EL (cell line): Measurements from ENCODE around the gene ALX3.
"Not testable (repeated sequence)": the region's sequence is repeated elsewhere in the genome, so short reads cannot be mapped to it uniquely, and the experiment has no call there.

Experiments
- DNase-seq: peaks from one replicate; pipeline ENCODE4 v3.0.0-alpha.2; 2016

Gene ALX3

GRCh38 chr1:110038271-110038670, 32.2 kb downstream of the ALX3 start:
- DNase-seq, result no peak

- peak; percentile 50 for DNase-seq
Measured at GRCh38 chr1:110035236-110035752, 35.2 kb downstream of the ALX3 start.

GRCh38 chr1:110034451-110035235, 35.8 kb downstream of the ALX3 start, which contains the start of gene STRIP1:
TSS of gene STRIP1 (plus strand) at chr1:110034624. CDS start at chr1:110034638, 14 bp downstream.
- peak; percentile 98 for DNase-seq

GRCh38 chr1:110034040-110034450, 36.4 kb downstream of the ALX3 start:
- DNase-seq, result no peak

- no peak for DNase-seq
Measured at GRCh38 chr1:110033421-110033820, 37.1 kb downstream of the ALX3 start.

- no peak for DNase-seq
Measured at GRCh38 chr1:110032327-110032726, 38.1 kb downstream of the ALX3 start.

- DNase-seq, result not testable (repeated sequence)
Measured at GRCh38 chr1:110030687-110031086, 39.8 kb downstream of the ALX3 start.

- DNase-seq, result no peak
Measured at GRCh38 chr1:110024613-110025012, 45.9 kb downstream of the ALX3 start.

GRCh38 chr1:110021285-110021684, 49.2 kb downstream of the ALX3 start:
- no peak for DNase-seq

GRCh38 chr1:110019770-110020169, 50.7 kb downstream of the ALX3 start:
- DNase-seq, result no peak

GRCh38 chr1:110018396-110018795, 52.1 kb downstream of the ALX3 start:
- no peak for DNase-seq

- no peak for DNase-seq
Measured at GRCh38 chr1:110017792-110018191, 52.7 kb downstream of the ALX3 start.

GRCh38 chr1:110012100-110012780, 58.2 kb downstream of the ALX3 start:
- no peak for DNase-seq

GRCh38 chr1:110011527-110012041, 58.9 kb downstream of the ALX3 start:
- DNase-seq, result peak; percentile 64
